Measurements from ENCODE around the gene ABHD12.
"Not testable (repeated sequence)": the region's sequence is repeated elsewhere in the genome, so short reads cannot be mapped to it uniquely, and the experiment has no call there.

ABHD12 gene

DNA sequence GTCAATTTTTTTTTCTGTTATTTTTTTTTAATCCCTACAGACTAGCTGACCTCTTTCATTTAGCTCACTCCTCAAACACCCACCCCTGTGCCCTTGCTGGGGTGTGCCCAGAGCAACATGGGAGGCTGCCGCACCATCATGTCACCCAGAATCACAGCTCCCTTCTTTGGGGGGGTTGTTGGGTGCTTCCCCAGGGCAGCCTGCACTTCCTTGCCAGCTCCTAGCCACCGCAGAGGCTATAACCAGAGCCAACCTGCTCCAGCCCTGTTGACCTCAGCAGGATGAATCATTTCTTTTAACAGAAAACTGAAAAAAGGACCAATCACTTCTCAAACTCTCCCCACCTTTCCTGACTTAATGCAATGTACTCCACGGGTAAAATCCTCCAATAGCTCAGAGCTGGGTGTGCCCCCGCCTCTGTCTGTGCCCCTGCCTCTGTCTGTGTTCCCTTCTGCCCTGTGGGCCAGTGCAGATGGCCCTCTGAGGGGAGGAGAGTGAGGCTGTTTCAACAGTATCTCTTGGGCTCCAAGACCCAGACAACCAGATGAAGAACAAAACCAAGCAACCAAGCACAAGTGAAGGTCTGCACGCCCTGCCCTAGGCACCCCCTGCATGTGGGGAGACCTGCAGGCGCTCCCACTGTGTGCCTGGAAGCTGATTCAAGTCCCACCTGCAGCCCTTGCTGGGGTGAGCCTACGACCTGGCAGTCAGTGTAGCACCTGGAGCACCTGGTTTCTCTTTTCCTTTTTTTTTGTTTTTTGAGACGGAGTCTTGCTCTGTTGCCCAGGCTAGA lies 75.0 kb downstream of the ABHD12 start:
- no peak for DNase-seq (ENCODE audit: low spot score)
- peak overlapping the region; percentile 8 for H3K27ac ChIP-seq (ENCODE audit: poor library complexity, severe bottlenecking)

GRCh38 chr20:25314497-25315417 lies 75.9 kb downstream of the ABHD12 start:
- H3K27me3 ChIP-seq (ENCODE audit: insufficient read depth, poor library complexity, severe bottlenecking) = no peaks in the 10 kb centered on the region
- no peak for DNase-seq (ENCODE audit: low spot score)
- H3K27ac ChIP-seq (ENCODE audit: poor library complexity, severe bottlenecking) = peak overlapping the region; percentile 8
- ATAC-seq (ENCODE audit: low read depth) = no peak
- no peaks in the 10 kb centered on the region for H3K36me3 ChIP-seq (ENCODE audit: low read depth)
- TF ChIP-seq, protein P1, sequence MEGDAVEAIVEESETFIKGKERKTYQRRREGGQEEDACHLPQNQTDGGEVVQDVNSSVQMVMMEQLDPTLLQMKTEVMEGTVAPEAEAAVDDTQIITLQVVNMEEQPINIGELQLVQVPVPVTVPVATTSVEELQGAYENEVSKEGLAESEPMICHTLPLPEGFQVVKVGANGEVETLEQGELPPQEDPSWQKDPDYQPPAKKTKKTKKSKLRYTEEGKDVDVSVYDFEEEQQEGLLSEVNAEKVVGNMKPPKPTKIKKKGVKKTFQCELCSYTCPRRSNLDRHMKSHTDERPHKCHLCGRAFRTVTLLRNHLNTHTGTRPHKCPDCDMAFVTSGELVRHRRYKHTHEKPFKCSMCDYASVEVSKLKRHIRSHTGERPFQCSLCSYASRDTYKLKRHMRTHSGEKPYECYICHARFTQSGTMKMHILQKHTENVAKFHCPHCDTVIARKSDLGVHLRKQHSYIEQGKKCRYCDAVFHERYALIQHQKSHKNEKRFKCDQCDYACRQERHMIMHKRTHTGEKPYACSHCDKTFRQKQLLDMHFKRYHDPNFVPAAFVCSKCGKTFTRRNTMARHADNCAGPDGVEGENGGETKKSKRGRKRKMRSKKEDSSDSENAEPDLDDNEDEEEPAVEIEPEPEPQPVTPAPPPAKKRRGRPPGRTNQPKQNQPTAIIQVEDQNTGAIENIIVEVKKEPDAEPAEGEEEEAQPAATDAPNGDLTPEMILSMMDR (IDR thresholded peaks at IDR 0.05; ENCODE audit: poor library complexity, severe bottlenecking) = peak; percentile 14
- H3K9me3 ChIP-seq (ENCODE audit: severe bottlenecking) = no peaks in the 10 kb centered on the region
- peaks cover 21% of the 10 kb centered on the region for H3K4me1 ChIP-seq (ENCODE audit: insufficient read depth, poor library complexity, severe bottlenecking)
- H3K4me3 ChIP-seq (ENCODE audit: severe bottlenecking) = no peak overlapping the region

More for the DNA sequence above, 75.0 kb downstream of the ABHD12 start:
- Histone ChIP-seq H3K4me3 (ENCODE audit: severe bottlenecking) (no peak overlapping the region), H3K36me3 (ENCODE audit: low read depth) (no peaks in the 10 kb centered on the region), H3K4me1 (ENCODE audit: insufficient read depth, poor library complexity, severe bottlenecking) (peaks cover 12% of the 10 kb centered on the region), H3K9me3 (ENCODE audit: severe bottlenecking) (no peaks in the 10 kb centered on the region), H3K27me3 (ENCODE audit: insufficient read depth, poor library complexity, severe bottlenecking) (no peaks in the 10 kb centered on the region)
- TF ChIP-seq, protein P1 (IDR thresholded peaks at IDR 0.05; ENCODE audit: poor library complexity, severe bottlenecking) = peak; percentile 3
- ATAC-seq (ENCODE audit: low read depth) = peak; percentile 72

- no peak overlapping the region for H3K27ac ChIP-seq (ENCODE audit: poor library complexity, severe bottlenecking)
- H3K4me1 ChIP-seq (ENCODE audit: insufficient read depth, poor library complexity, severe bottlenecking) = peaks cover 28% of the 10 kb centered on the region
- no peaks in the 10 kb centered on the region for H3K36me3 ChIP-seq (ENCODE audit: low read depth)
- ATAC-seq (ENCODE audit: low read depth) (no peak), DNase-seq (ENCODE audit: low spot score) (no peak)
- H3K4me3 ChIP-seq (ENCODE audit: severe bottlenecking) = no peak overlapping the region
- H3K9me3 ChIP-seq (ENCODE audit: severe bottlenecking) = no peaks in the 10 kb centered on the region
- no peaks in the 10 kb centered on the region for H3K27me3 ChIP-seq (ENCODE audit: insufficient read depth, poor library complexity, severe bottlenecking)
- TF ChIP-seq, protein P1 (IDR thresholded peaks at IDR 0.05; ENCODE audit: poor library complexity, severe bottlenecking) = no peak
These were observed 77.0 kb downstream of the ABHD12 start for GRCh38 chr20:25313593-25313992.

DNA sequence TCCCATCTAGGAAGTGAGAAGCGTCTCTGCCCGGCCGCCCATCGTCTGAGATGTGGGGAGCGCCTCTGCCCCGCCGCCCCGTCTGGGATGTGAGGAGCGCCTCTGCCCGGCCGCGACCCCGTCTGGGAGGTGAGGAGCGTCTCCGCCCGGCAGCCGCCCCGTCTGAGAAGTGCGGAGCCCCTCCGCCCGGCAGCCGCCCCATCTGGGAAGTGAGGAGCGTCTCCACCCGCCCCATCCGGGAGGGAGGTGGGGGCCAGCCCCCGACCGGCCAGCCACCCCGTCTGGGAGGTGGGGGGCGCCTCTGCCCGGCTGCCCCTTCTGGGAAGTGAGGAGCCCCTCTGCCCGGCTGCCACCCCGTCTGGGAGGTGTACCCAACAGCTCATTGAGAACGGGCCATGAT lies 77.9 kb downstream of the ABHD12 start:
- H3K4me1 ChIP-seq (ENCODE audit: insufficient read depth, poor library complexity, severe bottlenecking) = peaks cover 28% of the 10 kb centered on the region
- H3K27me3 ChIP-seq (ENCODE audit: insufficient read depth, poor library complexity, severe bottlenecking); ATAC-seq (ENCODE audit: low read depth); H3K36me3 ChIP-seq (ENCODE audit: low read depth); DNase-seq (ENCODE audit: low spot score); H3K9me3 ChIP-seq (ENCODE audit: severe bottlenecking); H3K27ac ChIP-seq (ENCODE audit: poor library complexity, severe bottlenecking); H3K4me3 ChIP-seq (ENCODE audit: severe bottlenecking): not testable (repeated sequence)

DNA sequence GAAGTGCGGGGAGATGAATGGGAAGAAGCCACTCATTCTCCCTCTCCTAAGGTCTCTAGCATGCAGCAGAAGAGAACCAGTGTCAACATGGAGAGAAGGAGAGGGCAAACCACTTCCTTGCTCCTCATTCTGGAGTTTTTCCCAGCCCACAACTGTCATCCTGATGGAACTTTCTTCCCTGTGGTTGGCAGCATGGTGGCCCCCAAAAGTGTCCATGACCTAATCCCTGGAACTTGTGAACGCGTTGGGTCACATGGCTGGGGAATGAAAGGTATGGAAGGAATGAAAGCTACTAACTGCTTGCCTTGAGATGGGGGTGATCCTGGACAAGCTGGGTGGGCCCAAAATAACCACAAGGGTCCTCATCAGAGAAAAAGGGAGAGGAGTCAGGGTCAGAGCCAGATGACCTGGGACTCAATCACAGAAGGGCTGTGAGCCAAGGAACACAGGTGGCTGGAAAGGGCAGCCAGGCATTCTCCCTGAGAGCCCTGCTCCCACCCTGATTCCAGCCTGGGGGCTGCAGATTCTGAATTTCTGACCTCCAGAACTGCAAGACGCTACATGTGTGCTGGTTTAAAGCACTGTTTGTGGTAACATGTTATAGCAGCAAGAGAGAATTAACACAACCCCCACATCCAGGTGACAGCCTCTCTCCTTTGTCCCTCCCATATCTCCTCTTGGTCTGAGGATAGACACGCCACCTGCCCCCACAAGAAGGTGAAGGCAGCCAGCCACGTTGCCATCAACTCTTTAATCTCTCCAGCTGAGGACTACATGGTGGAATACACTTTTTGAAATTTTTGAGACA lies 79.5 kb downstream of the ABHD12 start:
- Histone ChIP-seq H3K4me3 (ENCODE audit: severe bottlenecking) (no peak overlapping the region), H3K27me3 (ENCODE audit: insufficient read depth, poor library complexity, severe bottlenecking) (no peaks in the 10 kb centered on the region), H3K27ac (ENCODE audit: poor library complexity, severe bottlenecking) (peak overlapping the region; percentile 15), H3K36me3 (ENCODE audit: low read depth) (peaks cover 10% of the 10 kb centered on the region; the same call in 1 of the 2 replicates), H3K9me3 (ENCODE audit: severe bottlenecking) (no peaks in the 10 kb centered on the region), H3K4me1 (ENCODE audit: insufficient read depth, poor library complexity, severe bottlenecking) (peaks cover 28% of the 10 kb centered on the region)
- peak; percentile 27 for DNase-seq (ENCODE audit: low spot score)
- TF ChIP-seq, protein P1 (IDR thresholded peaks at IDR 0.05; ENCODE audit: poor library complexity, severe bottlenecking) = no peak
- ATAC-seq (ENCODE audit: low read depth) = peak; percentile 7; the same call in 2 of the 3 replicates
